ENCODE measurements around the gene GNG5.
"Not testable (repeated sequence)": the region's sequence is repeated elsewhere in the genome, so short reads cannot be mapped to it uniquely, and the experiment has no call there.

DNA sequence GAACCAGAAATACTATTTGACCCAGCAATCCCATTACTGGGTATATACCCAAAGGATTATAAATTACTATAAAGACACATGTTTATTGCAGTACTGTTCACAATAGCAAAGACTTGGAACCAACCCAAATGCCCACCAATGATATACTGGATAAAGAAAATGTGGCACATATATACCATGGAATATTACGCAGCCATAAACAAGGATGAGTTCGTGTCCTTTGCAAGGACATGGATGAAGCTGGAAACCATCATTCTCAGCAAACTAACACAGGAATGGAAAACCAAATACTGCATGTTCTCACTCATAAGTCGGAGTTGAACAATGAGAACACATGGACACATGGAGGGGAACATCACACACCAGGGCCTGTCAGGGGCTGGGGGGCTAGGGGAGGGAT is 57.7 kb downstream of the GNG5 start:
- TF ChIP-seq EZH2phosphoT487 (IDR thresholded peaks at IDR 0.05; ENCODE audit: unreplicated experiment); REST (IDR thresholded peaks at IDR 0.05; ENCODE audit: unreplicated experiment); EZH2 (IDR thresholded peaks at IDR 0.05; ENCODE audit: low read depth, unreplicated experiment); POLR2AphosphoS5 (IDR thresholded peaks at IDR 0.05; ENCODE audit: low read depth); JUNB (IDR thresholded peaks at IDR 0.05; ENCODE audit: unreplicated experiment); ZNF462 (CRISPR knock-in tag; IDR thresholded peaks at IDR 0.05): not testable (repeated sequence)
- TF ChIP-seq, protein P1, sequence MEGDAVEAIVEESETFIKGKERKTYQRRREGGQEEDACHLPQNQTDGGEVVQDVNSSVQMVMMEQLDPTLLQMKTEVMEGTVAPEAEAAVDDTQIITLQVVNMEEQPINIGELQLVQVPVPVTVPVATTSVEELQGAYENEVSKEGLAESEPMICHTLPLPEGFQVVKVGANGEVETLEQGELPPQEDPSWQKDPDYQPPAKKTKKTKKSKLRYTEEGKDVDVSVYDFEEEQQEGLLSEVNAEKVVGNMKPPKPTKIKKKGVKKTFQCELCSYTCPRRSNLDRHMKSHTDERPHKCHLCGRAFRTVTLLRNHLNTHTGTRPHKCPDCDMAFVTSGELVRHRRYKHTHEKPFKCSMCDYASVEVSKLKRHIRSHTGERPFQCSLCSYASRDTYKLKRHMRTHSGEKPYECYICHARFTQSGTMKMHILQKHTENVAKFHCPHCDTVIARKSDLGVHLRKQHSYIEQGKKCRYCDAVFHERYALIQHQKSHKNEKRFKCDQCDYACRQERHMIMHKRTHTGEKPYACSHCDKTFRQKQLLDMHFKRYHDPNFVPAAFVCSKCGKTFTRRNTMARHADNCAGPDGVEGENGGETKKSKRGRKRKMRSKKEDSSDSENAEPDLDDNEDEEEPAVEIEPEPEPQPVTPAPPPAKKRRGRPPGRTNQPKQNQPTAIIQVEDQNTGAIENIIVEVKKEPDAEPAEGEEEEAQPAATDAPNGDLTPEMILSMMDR (conservative IDR thresholded peaks at IDR 0.05; ENCODE audit: low read depth in 2 of 2): not testable (repeated sequence)

All from GM23338 (cell line).